Activated CD8-positive, alpha-beta T cell treated with anti-CD3 and anti-CD28 coated beads, Interleukin-2, amount 10 ng/mL, durations not matched to agents 7 days and 5 days (primary cell): ENCODE measurements around the gene HMGCLL1. TPM values are rescaled to one million over a fixed set of nuclear protein-coding genes. Genes with fewer than 3 reads are reported as not detected.

ENCODE experiments used
- ATAC-seq: fragments of 150-1000 bp; cut with Tn5 transposase; one replicate; pipeline ENCODE4 v1.10.0; 2021; ENCODE audit warnings: moderate library complexity
- CTCF ChIA-PET: fragments of 350-600 bp; sonication (Branson Sonifier 250); formaldehyde crosslinking; loops from one replicate; lab custom pipeline; 2021; ENCODE audit warnings: antibody characterized with exemption; lab: Charles Lee
- POLR2A ChIA-PET: fragments of 350-600 bp; sonication (Branson Sonifier 250); formaldehyde crosslinking; loops from one replicate; lab custom pipeline; 2021; ENCODE audit warnings: antibody characterized with exemption; lab: Charles Lee
- DNase-seq: peaks from one replicate; pipeline ENCODE4 v3.0.0-alpha.2; 2020
- H3K27ac Mint-ChIP-seq: one replicate; pipeline ENCODE4 v1.8.0; 2021; ENCODE audit warnings: mild to moderate bottlenecking, mixed read lengths
- H3K27me3 Mint-ChIP-seq: one replicate; pipeline ENCODE4 v1.8.0; 2021; ENCODE audit warnings: low read depth, mixed read lengths
- H3K36me3 Mint-ChIP-seq: one replicate; pipeline ENCODE4 v1.8.0; 2021; ENCODE audit warnings: low read depth, mixed read lengths
- H3K4me1 Mint-ChIP-seq: one replicate; pipeline ENCODE4 v1.8.0; 2021; ENCODE audit warnings: low read depth, mixed read lengths
- H3K4me3 Mint-ChIP-seq: one replicate; pipeline ENCODE4 v1.8.0; 2021; ENCODE audit warnings: mild to moderate bottlenecking, mixed read lengths
- H3K9me3 Mint-ChIP-seq: one replicate; pipeline ENCODE4 v1.8.0; 2022; ENCODE audit warnings: mixed read lengths; ENCODE audit not compliant: insufficient read depth
- total RNA-seq, 2 experiments: library from RNA; stranded (reverse); gene quantifications; one replicate each; pipeline ENCODE4 v1.2.3, GENCODE V29; 2021

The HMGCLL1 gene
- not detected for total RNA-seq

- DNase-seq: no peak
- H3K4me1 Mint-ChIP-seq: peaks cover 2% of the 10 kb centered on the region
- H3K4me3 Mint-ChIP-seq: no peak within 1 kb of the TSS
- peaks cover 3% of the 10 kb centered on the region for H3K27me3 Mint-ChIP-seq
- no peaks in the 10 kb centered on the region for H3K36me3 Mint-ChIP-seq
- POLR2A ChIA-PET: no interaction called here
- ATAC-seq: no peak
- no peak within 1 kb of the TSS for H3K27ac Mint-ChIP-seq
- CTCF ChIA-PET: no interaction called here
- H3K9me3 Mint-ChIP-seq: peaks cover 4% of the 10 kb centered on the region
These were observed at the start of gene HMGCLL1 for GRCh38 chr6:55578537-55579363. HMGCLL1 (minus strand) TSS chr6:55579192; CDS start chr6:55579055, 137 bp downstream.

- Mint-ChIP-seq H3K36me3 (no peaks in the 10 kb centered on the region), H3K4me1 (no peaks in the 10 kb centered on the region), H3K9me3 (peaks cover 18% of the 10 kb centered on the region), H3K27ac (no peak overlapping the region), H3K4me3 (no peak overlapping the region), H3K27me3 (no peaks in the 10 kb centered on the region)
- no peak for ATAC-seq
- DNase-seq: no peak
- POLR2A ChIA-PET: no interaction called here
- CTCF ChIA-PET: no interaction called here
These were observed 43.0 kb upstream of the HMGCLL1 start for GRCh38 chr6:55621993-55622392.

- ChIA-PET CTCF (no interaction called here), POLR2A (no interaction called here)
- Mint-ChIP-seq H3K4me3 (no peak overlapping the region), H3K36me3 (no peaks in the 10 kb centered on the region), H3K9me3 (peaks cover 18% of the 10 kb centered on the region), H3K27ac (no peak overlapping the region), H3K4me1 (no peaks in the 10 kb centered on the region), H3K27me3 (no peaks in the 10 kb centered on the region)
- no peak for ATAC-seq
- DNase-seq: no peak
These were observed 42.3 kb upstream of the HMGCLL1 start for GRCh38 chr6:55621244-55621643.

GRCh38 chr6:55617272-55617671 is 38.3 kb upstream of the HMGCLL1 start:
- Mint-ChIP-seq H3K9me3 (peaks cover 13% of the 10 kb centered on the region), H3K36me3 (no peaks in the 10 kb centered on the region), H3K4me1 (no peaks in the 10 kb centered on the region), H3K27me3 (no peaks in the 10 kb centered on the region), H3K27ac (no peak overlapping the region), H3K4me3 (no peak overlapping the region)
- ATAC-seq (no peak), DNase-seq (no peak)
- ChIA-PET CTCF (no interaction called here), POLR2A (no interaction called here)

- no peak for DNase-seq
- Mint-ChIP-seq H3K9me3 (peaks cover 3% of the 10 kb centered on the region), H3K36me3 (no peaks in the 10 kb centered on the region), H3K27ac (no peak overlapping the region), H3K27me3 (no peaks in the 10 kb centered on the region), H3K4me3 (no peak overlapping the region), H3K4me1 (no peaks in the 10 kb centered on the region)
- ChIA-PET CTCF (no interaction called here), POLR2A (no interaction called here)
- no peak for ATAC-seq
These were observed 25.0 kb upstream of the HMGCLL1 start for GRCh38 chr6:55604021-55604420.

GRCh38 chr6:55601120-55601519 is 22.1 kb upstream of the HMGCLL1 start:
- no peaks in the 10 kb centered on the region for H3K36me3 Mint-ChIP-seq
- H3K4me3 Mint-ChIP-seq: no peak overlapping the region
- H3K27ac Mint-ChIP-seq: no peak overlapping the region
- POLR2A ChIA-PET: no interaction called here
- H3K4me1 Mint-ChIP-seq: no peaks in the 10 kb centered on the region
- no peak for DNase-seq
- H3K9me3 Mint-ChIP-seq: no peaks in the 10 kb centered on the region
- H3K27me3 Mint-ChIP-seq: no peaks in the 10 kb centered on the region
- CTCF ChIA-PET: no interaction called here
- no peak for ATAC-seq

GRCh38 chr6:55594442-55594841 is 15.4 kb upstream of the HMGCLL1 start:
- ChIA-PET POLR2A (no interaction called here), CTCF (no interaction called here)
- DNase-seq (no peak), ATAC-seq (no peak)
- no peak overlapping the region for H3K27ac Mint-ChIP-seq
- H3K4me3 Mint-ChIP-seq: no peak overlapping the region
- no peaks in the 10 kb centered on the region for H3K9me3 Mint-ChIP-seq
- no peaks in the 10 kb centered on the region for H3K36me3 Mint-ChIP-seq
- H3K27me3 Mint-ChIP-seq: no peaks in the 10 kb centered on the region
- H3K4me1 Mint-ChIP-seq: no peaks in the 10 kb centered on the region

GRCh38 chr6:55584654-55585354 is 5.8 kb upstream of the HMGCLL1 start:
- Mint-ChIP-seq H3K27me3 (no peaks in the 10 kb centered on the region), H3K27ac (no peak overlapping the region), H3K36me3 (no peaks in the 10 kb centered on the region), H3K9me3 (no peaks in the 10 kb centered on the region), H3K4me1 (no peaks in the 10 kb centered on the region), H3K4me3 (no peak overlapping the region)
- ChIA-PET CTCF (no interaction called here), POLR2A (no interaction called here)
- DNase-seq (no peak), ATAC-seq (no peak)

- DNase-seq (no peak), ATAC-seq (no peak)
- Mint-ChIP-seq H3K4me1 (peaks cover 2% of the 10 kb centered on the region), H3K9me3 (peaks cover 9% of the 10 kb centered on the region), H3K27me3 (peaks cover 3% of the 10 kb centered on the region), H3K36me3 (no peaks in the 10 kb centered on the region), H3K27ac (no peak overlapping the region), H3K4me3 (no peak overlapping the region)
- POLR2A ChIA-PET: no interaction called here
- CTCF ChIA-PET: no interaction called here
These were observed 2.2 kb downstream of the HMGCLL1 start for GRCh38 chr6:55576811-55577210.

- Mint-ChIP-seq H3K36me3 (no peaks in the 10 kb centered on the region), H3K9me3 (peaks cover 9% of the 10 kb centered on the region), H3K27ac (no peak overlapping the region), H3K27me3 (peaks cover 3% of the 10 kb centered on the region), H3K4me3 (no peak overlapping the region), H3K4me1 (peaks cover 2% of the 10 kb centered on the region)
- POLR2A ChIA-PET: no interaction called here
- CTCF ChIA-PET: no interaction called here
- ATAC-seq: no peak
- DNase-seq: no peak
These were observed 4.4 kb downstream of the HMGCLL1 start for GRCh38 chr6:55574556-55574955.

- H3K27me3 Mint-ChIP-seq: no peaks in the 10 kb centered on the region
- CTCF ChIA-PET: no interaction called here
- no peak overlapping the region for H3K4me3 Mint-ChIP-seq
- DNase-seq: no peak
- H3K9me3 Mint-ChIP-seq: peaks cover 9% of the 10 kb centered on the region
- no peaks in the 10 kb centered on the region for H3K4me1 Mint-ChIP-seq
- POLR2A ChIA-PET: no interaction called here
- H3K27ac Mint-ChIP-seq: no peak overlapping the region
- ATAC-seq: no peak
- H3K36me3 Mint-ChIP-seq: no peaks in the 10 kb centered on the region
These were observed 9.4 kb downstream of the HMGCLL1 start for GRCh38 chr6:55569638-55570037.

GRCh38 chr6:55568808-55569439 is 10.1 kb downstream of the HMGCLL1 start:
- no peak for DNase-seq
- no peaks in the 10 kb centered on the region for H3K27me3 Mint-ChIP-seq
- ATAC-seq: no peak
- no peak overlapping the region for H3K4me3 Mint-ChIP-seq
- H3K4me1 Mint-ChIP-seq: no peaks in the 10 kb centered on the region
- no peaks in the 10 kb centered on the region for H3K36me3 Mint-ChIP-seq
- H3K9me3 Mint-ChIP-seq: peaks cover 6% of the 10 kb centered on the region
- CTCF ChIA-PET: no interaction called here
- H3K27ac Mint-ChIP-seq: no peak overlapping the region
- POLR2A ChIA-PET: no interaction called here
